ENCODE results near the gene PRKN.

- TF ChIP-seq POLR2AphosphoS5 (IDR thresholded peaks at IDR 0.05), result no peak
- TF ChIP-seq, protein P1, sequence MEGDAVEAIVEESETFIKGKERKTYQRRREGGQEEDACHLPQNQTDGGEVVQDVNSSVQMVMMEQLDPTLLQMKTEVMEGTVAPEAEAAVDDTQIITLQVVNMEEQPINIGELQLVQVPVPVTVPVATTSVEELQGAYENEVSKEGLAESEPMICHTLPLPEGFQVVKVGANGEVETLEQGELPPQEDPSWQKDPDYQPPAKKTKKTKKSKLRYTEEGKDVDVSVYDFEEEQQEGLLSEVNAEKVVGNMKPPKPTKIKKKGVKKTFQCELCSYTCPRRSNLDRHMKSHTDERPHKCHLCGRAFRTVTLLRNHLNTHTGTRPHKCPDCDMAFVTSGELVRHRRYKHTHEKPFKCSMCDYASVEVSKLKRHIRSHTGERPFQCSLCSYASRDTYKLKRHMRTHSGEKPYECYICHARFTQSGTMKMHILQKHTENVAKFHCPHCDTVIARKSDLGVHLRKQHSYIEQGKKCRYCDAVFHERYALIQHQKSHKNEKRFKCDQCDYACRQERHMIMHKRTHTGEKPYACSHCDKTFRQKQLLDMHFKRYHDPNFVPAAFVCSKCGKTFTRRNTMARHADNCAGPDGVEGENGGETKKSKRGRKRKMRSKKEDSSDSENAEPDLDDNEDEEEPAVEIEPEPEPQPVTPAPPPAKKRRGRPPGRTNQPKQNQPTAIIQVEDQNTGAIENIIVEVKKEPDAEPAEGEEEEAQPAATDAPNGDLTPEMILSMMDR (IDR thresholded peaks at IDR 0.05), result no peak
- TF ChIP-seq POLR2A (IDR thresholded peaks at IDR 0.05), result no peak
Measured at GRCh38 chr6:161493576-161494118, 1233.9 kb downstream of the PRKN start.
